ENCODE measurements around the gene ARFGAP2.
"Not testable (repeated sequence)": the region's sequence is repeated elsewhere in the genome, so short reads cannot be mapped to it uniquely, and the experiment has no call there.

DNA sequence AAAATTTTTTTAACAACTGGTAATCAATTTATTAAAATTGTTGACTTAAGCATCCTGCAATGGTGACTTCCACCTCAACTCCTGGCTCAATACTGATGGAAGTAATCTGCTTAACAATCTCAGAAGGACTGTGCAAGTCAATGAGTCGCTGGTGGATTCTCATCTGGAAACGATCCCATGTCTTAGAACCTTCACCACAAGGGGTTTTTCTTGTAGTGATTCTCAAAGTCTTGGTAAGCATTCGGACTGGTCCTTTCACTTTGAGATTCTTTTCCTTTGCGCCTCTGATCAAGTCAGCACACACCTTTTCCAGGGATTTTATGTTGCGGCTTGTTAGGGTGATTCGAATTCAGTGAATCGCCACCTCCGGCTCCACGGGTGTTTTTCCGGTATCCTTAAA is 14.5 kb upstream of the ARFGAP2 start:
- TF ChIP-seq, protein P1, sequence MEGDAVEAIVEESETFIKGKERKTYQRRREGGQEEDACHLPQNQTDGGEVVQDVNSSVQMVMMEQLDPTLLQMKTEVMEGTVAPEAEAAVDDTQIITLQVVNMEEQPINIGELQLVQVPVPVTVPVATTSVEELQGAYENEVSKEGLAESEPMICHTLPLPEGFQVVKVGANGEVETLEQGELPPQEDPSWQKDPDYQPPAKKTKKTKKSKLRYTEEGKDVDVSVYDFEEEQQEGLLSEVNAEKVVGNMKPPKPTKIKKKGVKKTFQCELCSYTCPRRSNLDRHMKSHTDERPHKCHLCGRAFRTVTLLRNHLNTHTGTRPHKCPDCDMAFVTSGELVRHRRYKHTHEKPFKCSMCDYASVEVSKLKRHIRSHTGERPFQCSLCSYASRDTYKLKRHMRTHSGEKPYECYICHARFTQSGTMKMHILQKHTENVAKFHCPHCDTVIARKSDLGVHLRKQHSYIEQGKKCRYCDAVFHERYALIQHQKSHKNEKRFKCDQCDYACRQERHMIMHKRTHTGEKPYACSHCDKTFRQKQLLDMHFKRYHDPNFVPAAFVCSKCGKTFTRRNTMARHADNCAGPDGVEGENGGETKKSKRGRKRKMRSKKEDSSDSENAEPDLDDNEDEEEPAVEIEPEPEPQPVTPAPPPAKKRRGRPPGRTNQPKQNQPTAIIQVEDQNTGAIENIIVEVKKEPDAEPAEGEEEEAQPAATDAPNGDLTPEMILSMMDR (IDR thresholded peaks at IDR 0.05) = not testable (repeated sequence)
- not testable (repeated sequence) for TF ChIP-seq POLR2A (IDR thresholded peaks at IDR 0.05)

Measured in testis (tissue), 2 donors.